Stomach (tissue), 9 donors: ENCODE measurements around the gene APMAP. TPM values are rescaled to one million over a fixed set of nuclear protein-coding genes. Genes with fewer than 3 reads are reported as not detected.
A peak's percentile ranks its signal among the peaks of the same experiment; 100 is the strongest.

ENCODE experiments used
- DNase-seq, 2 donors: peaks; one replicate each; pipeline versions ENCODE4 v3.0.0 to v3.0.0-alpha.2; 2013 to 2019
- H3K27ac ChIP-seq, 5 donors: fragments of 200-600 bp in 4 of 5; sonication (generic) in 4 of 5; one replicate each; pipeline ENCODE4 v1.5.1; 2013 to 2019; ENCODE audit warnings: mild to moderate bottlenecking in 1 of 5, moderate library complexity in 1 of 5
- H3K27me3 ChIP-seq, 3 donors: fragments of 200-600 bp; sonication (generic); one replicate each; pipeline ENCODE4 v1.5.1; 2017 to 2019; ENCODE audit warnings: mixed run types in 1 of 3
- H3K36me3 ChIP-seq, 4 donors: fragments of 200-600 bp; sonication (generic); 1 replicate in 3 of 4; 2 replicates in 1 of 4; pipeline ENCODE4 v1.5.1; 2016 to 2019
- H3K4me1 ChIP-seq, 4 donors: fragments of 200-600 bp; sonication (generic); one replicate each; pipeline ENCODE4 v1.5.1; 2016 to 2019
- H3K4me3 ChIP-seq, 4 donors: fragments of 200-600 bp; sonication (generic) in 3 of 4; one replicate each; pipeline ENCODE4 v1.5.1; 2016 to 2019; ENCODE audit warnings: mild to moderate bottlenecking in 1 of 4
- H3K9me3 ChIP-seq, 4 donors: fragments of 200-600 bp; sonication (generic); one replicate each; pipeline ENCODE4 v1.5.1; 2016 to 2019
- EP300 ChIP-seq: sonication (generic); formaldehyde crosslinking; IDR thresholded peaks from one replicate; pipeline ENCODE4 v1.6.1; 2017; ENCODE audit warnings: antibody characterized with exemption
- POLR2A ChIP-seq, 4 donors: fragments of 450-650 bp; IDR thresholded peaks; one replicate each; pipeline ENCODE4 v1.6.1; 2016; ENCODE audit warnings: antibody characterized with exemption in 4 of 4, control low read depth in 2 of 4, mild to moderate bottlenecking in 1 of 4, moderate library complexity in 1 of 4
- POLR2AphosphoS5 ChIP-seq, 3 donors: sonication (generic); formaldehyde crosslinking; IDR thresholded peaks; one replicate each; pipeline ENCODE4 v1.6.1; 2016; ENCODE audit warnings: antibody characterized with exemption in 3 of 3
- WGBS, 5 donors: extraction: QIAGEN DNeasy Blood & Tissue Kit in 3 of 5; methylation state at CpG; one replicate each; pipeline versions ENCODE4 v1.1.5 to v1.1.7; 2013 to 2018; 5-methylcytosine and 5-hydroxymethylcytosine counted together
- intact Hi-C: fragments of 100-400 bp; cut with DNase I; formaldehyde crosslinking; loops from one replicate; pipeline ENCODE4 v1.15.1; 2023; ENCODE audit warnings: low total_unique reads
- polyA plus RNA-seq, 3 donors: library from polyadenylated mRNA; stranded (reverse); fragments of 200-250 nt; gene quantifications; one replicate each; pipeline ENCODE4 v1.2.3, GENCODE V29; 2013
- total RNA-seq, 5 donors: library from RNA; depleted of rRNA; stranded (reverse); fragments of >200 nt; gene quantifications; one replicate each; pipeline versions ENCODE4 v1.1.0 to v1.2.3, GENCODE V29; 2014 to 2016
- TF ChIP-seq, protein P1 (sequence below), 7 experiments: fragments of 450-650 bp in 4 of 7; fragments of 200-600 bp in 3 of 7; sonication (generic) in 3 of 7; IDR thresholded peaks; one replicate each; pipeline ENCODE4 v1.5.1; 2016 to 2019; ENCODE audit warnings: antibody characterized with exemption in 7 of 7, control low read depth in 2 of 7, mild to moderate bottlenecking in 1 of 7
- donor health status: healthy with polysubstance abuse.
- donor health status: Bipolar disorder and iron deficiency.
- donor health status: healthy.

Gene APMAP
- total and polyA plus RNA-seq, 8 donors = 12.3 to 55.6 (median 32.1) TPM

DNA sequence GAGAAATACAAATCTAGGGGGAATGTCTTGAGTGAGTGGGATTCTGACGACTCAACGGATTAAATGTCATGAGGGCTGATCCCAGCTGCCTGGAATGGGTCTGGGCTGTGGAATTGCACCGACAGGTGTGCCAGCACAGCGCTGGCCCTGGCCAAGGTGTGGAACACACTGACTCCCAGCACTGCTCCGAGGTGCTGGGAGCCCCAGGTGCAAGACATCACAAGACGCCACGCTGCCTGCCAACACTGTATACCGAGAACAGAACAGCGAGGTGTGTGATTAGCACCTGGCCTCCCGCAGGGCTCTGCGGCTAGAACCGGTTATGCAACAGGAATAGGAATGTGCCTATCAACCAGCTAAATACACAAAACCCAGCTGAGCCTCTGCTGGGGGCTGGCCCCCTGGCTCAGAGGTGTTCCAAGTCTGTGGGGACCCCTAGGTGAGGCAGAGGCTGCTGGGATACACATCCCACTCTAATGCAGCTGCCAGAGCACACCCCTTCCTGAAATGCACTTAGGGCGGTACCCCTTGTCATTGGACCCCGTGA is 24.8 kb upstream of the APMAP start:
- 38 to 69% (median 41%) methylated on average over 11 to 14 of the region's 14 CpGs for WGBS, 5 donors
- peaks cover 38 to 85% (median 65%) of the 10 kb centered on the region in 4 donors for H3K36me3 ChIP-seq
- DNase-seq = peak; percentile 92 to 98
- H3K4me1 ChIP-seq = peaks cover 32 to 65% (median 54%) of the 10 kb centered on the region in 4 donors
- H3K9me3 ChIP-seq = no peaks in the 10 kb centered on the region
- TF ChIP-seq EP300 (no peak), POLR2AphosphoS5 (IDR thresholded peaks at IDR 0.05) (peak; percentile 66 to 93 (median 89))
- TF ChIP-seq, protein P1, sequence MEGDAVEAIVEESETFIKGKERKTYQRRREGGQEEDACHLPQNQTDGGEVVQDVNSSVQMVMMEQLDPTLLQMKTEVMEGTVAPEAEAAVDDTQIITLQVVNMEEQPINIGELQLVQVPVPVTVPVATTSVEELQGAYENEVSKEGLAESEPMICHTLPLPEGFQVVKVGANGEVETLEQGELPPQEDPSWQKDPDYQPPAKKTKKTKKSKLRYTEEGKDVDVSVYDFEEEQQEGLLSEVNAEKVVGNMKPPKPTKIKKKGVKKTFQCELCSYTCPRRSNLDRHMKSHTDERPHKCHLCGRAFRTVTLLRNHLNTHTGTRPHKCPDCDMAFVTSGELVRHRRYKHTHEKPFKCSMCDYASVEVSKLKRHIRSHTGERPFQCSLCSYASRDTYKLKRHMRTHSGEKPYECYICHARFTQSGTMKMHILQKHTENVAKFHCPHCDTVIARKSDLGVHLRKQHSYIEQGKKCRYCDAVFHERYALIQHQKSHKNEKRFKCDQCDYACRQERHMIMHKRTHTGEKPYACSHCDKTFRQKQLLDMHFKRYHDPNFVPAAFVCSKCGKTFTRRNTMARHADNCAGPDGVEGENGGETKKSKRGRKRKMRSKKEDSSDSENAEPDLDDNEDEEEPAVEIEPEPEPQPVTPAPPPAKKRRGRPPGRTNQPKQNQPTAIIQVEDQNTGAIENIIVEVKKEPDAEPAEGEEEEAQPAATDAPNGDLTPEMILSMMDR (IDR thresholded peaks at IDR 0.05) = no peak
- peak overlapping the region; percentile 69 to 81 (median 80) for H3K27ac ChIP-seq
- H3K27me3 ChIP-seq = no peaks in the 10 kb centered on the region
- intact Hi-C loops = no loop called here
- no peak overlapping the region for H3K4me3 ChIP-seq

GRCh38 chr20:25016471-25016870 is 23.9 kb upstream of the APMAP start:
- peaks cover 47 to 92% (median 72%) of the 10 kb centered on the region in 4 donors for H3K36me3 ChIP-seq
- WGBS, 5 donors = 65 to 81% (median 68%) methylated on average over 11 of the region's 11 CpGs
- H3K4me1 ChIP-seq = peaks cover 32 to 58% (median 47%) of the 10 kb centered on the region in 4 donors
- no peak overlapping the region for H3K4me3 ChIP-seq
- intact Hi-C loops = no loop called here
- peak in 1 of 2 donors; percentile 23 for DNase-seq
- peak overlapping the region; percentile 69 to 82 (median 80) for H3K27ac ChIP-seq
- H3K9me3 ChIP-seq = no peaks in the 10 kb centered on the region
- H3K27me3 ChIP-seq = no peaks in the 10 kb centered on the region
- TF ChIP-seq POLR2AphosphoS5 (IDR thresholded peaks at IDR 0.05) = no peak

GRCh38 chr20:25015986-25016385 is 23.4 kb upstream of the APMAP start:
- no peaks in the 10 kb centered on the region for H3K27me3 ChIP-seq
- no peak overlapping the region for H3K4me3 ChIP-seq
- peaks cover 52 to 92% (median 72%) of the 10 kb centered on the region in 4 donors for H3K36me3 ChIP-seq
- H3K9me3 ChIP-seq = no peaks in the 10 kb centered on the region
- intact Hi-C loops = no loop called here
- H3K27ac ChIP-seq = peak overlapping the region; percentile 40 to 81 (median 75)
- peak in 1 of 2 donors; percentile 22 for DNase-seq
- peaks cover 32 to 53% (median 43%) of the 10 kb centered on the region in 4 donors for H3K4me1 ChIP-seq
- WGBS, 5 donors = 81 to 86% (median 82%) methylated on average over 11 of the region's 11 CpGs
- TF ChIP-seq EP300 (no peak), POLR2A (IDR thresholded peaks at IDR 0.05) (no peak), POLR2AphosphoS5 (IDR thresholded peaks at IDR 0.05) (no peak)

DNA sequence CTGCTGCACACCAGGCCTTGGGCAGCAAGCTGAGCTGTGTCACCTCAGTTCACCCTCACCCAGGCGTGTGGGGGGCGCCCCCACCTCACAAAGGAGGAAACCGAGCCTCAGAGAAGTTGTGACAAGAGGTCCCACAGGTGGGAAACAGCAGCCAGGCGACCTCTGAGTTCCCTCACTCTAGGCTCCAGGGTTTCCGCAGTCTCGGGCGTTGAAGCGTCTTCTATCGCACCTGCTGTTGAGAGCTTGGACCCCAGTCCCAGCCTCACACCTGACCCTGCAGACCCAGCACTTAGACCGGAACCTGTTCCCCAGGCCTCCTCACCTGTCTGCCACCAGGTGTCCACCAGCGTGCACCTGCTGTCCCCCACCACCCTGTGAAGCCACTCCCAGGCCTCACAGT is 22.3 kb upstream of the APMAP start:
- 87 to 93% (median 90%) methylated on average over 9 to 11 of the region's 11 CpGs for WGBS, 5 donors
- intact Hi-C loops = no loop called here
- no peak overlapping the region for H3K4me3 ChIP-seq
- no peaks in the 10 kb centered on the region for H3K9me3 ChIP-seq
- peak overlapping the region in 2 of 5 donors; percentile 3 to 69 for H3K27ac ChIP-seq
- peak in 1 of 2 donors; percentile 24 for DNase-seq
- no peaks in the 10 kb centered on the region for H3K27me3 ChIP-seq
- H3K36me3 ChIP-seq = peaks cover 64 to 92% (median 74%) of the 10 kb centered on the region in 4 donors
- no peak for TF ChIP-seq EP300
- TF ChIP-seq POLR2A (IDR thresholded peaks at IDR 0.05) = no peak
- no peak for TF ChIP-seq POLR2AphosphoS5 (IDR thresholded peaks at IDR 0.05)
- TF ChIP-seq, protein P1 (IDR thresholded peaks at IDR 0.05) = no peak
- H3K4me1 ChIP-seq = peaks cover 22 to 42% (median 32%) of the 10 kb centered on the region in 4 donors

- Histone ChIP-seq H3K27me3 (no peaks in the 10 kb centered on the region), H3K9me3 (no peaks in the 10 kb centered on the region), H3K36me3 (peaks cover 74 to 92% (median 78%) of the 10 kb centered on the region in 4 donors), H3K4me1 (peaks cover 11 to 41% (median 26%) of the 10 kb centered on the region in 4 donors), H3K27ac (no peak overlapping the region), H3K4me3 (no peak overlapping the region)
- peak in 1 of 2 donors; percentile 20 for DNase-seq
- WGBS, 5 donors = 89 to 95% (median 92%) methylated on average over 17 to 25 of the region's 25 CpGs
- TF ChIP-seq POLR2A (IDR thresholded peaks at IDR 0.05) (no peak), EP300 (no peak), POLR2AphosphoS5 (IDR thresholded peaks at IDR 0.05) (no peak)
- TF ChIP-seq, protein P1 (IDR thresholded peaks at IDR 0.05) = no peak
- intact Hi-C loops = no loop called here
Measured at GRCh38 chr20:25013478-25014380, 21.2 kb upstream of the APMAP start.
